Right ventricle myocardium inferior (tissue), 1 donor: ENCODE data around the gene ARHGAP32. TPM values are rescaled to one million over a fixed set of nuclear protein-coding genes. Genes with fewer than 3 reads are reported as not detected.

Experiments
- ATAC-seq: fragments of 200-7000 bp; cut with Tn5 transposase; one replicate; pipeline ENCODE4 v1.9.1; 2020; ENCODE audit warnings: mild to moderate bottlenecking, moderate library complexity
- DNase-seq: peaks from one replicate; pipeline ENCODE4 v3.0.0; 2021; ENCODE audit errors: missing footprints
- intact Hi-C: fragments of 100-400 bp; cut with DNase I; formaldehyde crosslinking; loops from one replicate; pipeline ENCODE4 v1.11.0; 2022
- long read RNA-seq: library from polyadenylated mRNA; unstranded; transcript quantifications from one replicate; pipeline ENCODE4 v2.0.0, GENCODE V29; 2021
- total RNA-seq: library from RNA; stranded (reverse); fragmentation: NEBNext Ultra II Directional; extraction: Animal tissue kit (Norgen Biotek cat#: 25700); gene quantifications from one replicate; pipeline ENCODE4 v1.2.1, GENCODE V29; 2021
- donor health status: DM: no; HTN: yes; CAD: no; lungs with severe emphysema.

The ARHGAP32 gene
- total RNA-seq = 6.4 TPM
- long read RNA-seq, partial matches to known transcripts = 0 of 1 reads
- long read RNA-seq, other reads (novel, unspliced or antisense) = 1 of 1 reads

GRCh38 chr11:129192150-129192549 lies at the start of gene ARHGAP32:
Gene ARHGAP32, minus strand, starts transcription at chr11:129192325. Its CDS starts 127 bp downstream, at chr11:129192198.
- no peak for ATAC-seq
- no peak for DNase-seq
- intact Hi-C loops = no loop called here

GRCh38 chr11:129239207-129239606 lies 47.1 kb upstream of the ARHGAP32 start:
- intact Hi-C loops = no loop called here
- ATAC-seq (no peak), DNase-seq (no peak)

GRCh38 chr11:129237880-129238638 lies 45.9 kb upstream of the ARHGAP32 start:
- DNase-seq (no peak), ATAC-seq (no peak)
- intact Hi-C loops = no loop called here

- ATAC-seq (no peak), DNase-seq (no peak)
- intact Hi-C loops = no loop called here
These were observed 45.3 kb upstream of the ARHGAP32 start for GRCh38 chr11:129237456-129237855.

GRCh38 chr11:129236850-129237249 lies 44.7 kb upstream of the ARHGAP32 start:
- intact Hi-C loops = no loop called here
- no peak for ATAC-seq

GRCh38 chr11:129234978-129235377 lies 42.9 kb upstream of the ARHGAP32 start:
- no peak for ATAC-seq
- DNase-seq = no peak
- intact Hi-C loops = no loop called here

More at GRCh38 chr11:129236850-129237249, 44.7 kb upstream of the ARHGAP32 start:
- DNase-seq = no peak

- DNase-seq = no peak
- intact Hi-C loops = no loop called here
These were observed 37.9 kb upstream of the ARHGAP32 start for GRCh38 chr11:129230006-129230405.

GRCh38 chr11:129226207-129226798 lies 34.2 kb upstream of the ARHGAP32 start:
- DNase-seq (no peak), ATAC-seq (no peak)
- intact Hi-C loops = loop anchor here (10.0 kb wide), 1 partner anchor 108 kb away; no protein-coding TSS in a partner anchor

More at GRCh38 chr11:129230006-129230405, 37.9 kb upstream of the ARHGAP32 start:
- ATAC-seq = no peak

- no peak for ATAC-seq
- intact Hi-C loops = loop anchor here (10.0 kb wide), 1 partner anchor 110 kb away; no protein-coding TSS in a partner anchor
- no peak for DNase-seq
These were observed 33.1 kb upstream of the ARHGAP32 start for GRCh38 chr11:129225190-129225589.

GRCh38 chr11:129224538-129224937 lies 32.4 kb upstream of the ARHGAP32 start:
- DNase-seq (no peak), ATAC-seq (no peak)
- intact Hi-C loops = loop anchor here (10.0 kb wide), 1 partner anchor 110 kb away; no protein-coding TSS in a partner anchor

GRCh38 chr11:129223701-129224149 lies 31.6 kb upstream of the ARHGAP32 start:
- intact Hi-C loops = loop anchor here (10.0 kb wide), 1 partner anchor 111 kb away; no protein-coding TSS in a partner anchor
- peak; percentile 81 for ATAC-seq
- DNase-seq = no peak

GRCh38 chr11:129223260-129223659 lies 31.1 kb upstream of the ARHGAP32 start:
- peak; percentile 54 for ATAC-seq
- DNase-seq = no peak
- intact Hi-C loops = loop anchor here (10.0 kb wide), 1 partner anchor 112 kb away; no protein-coding TSS in a partner anchor

- ATAC-seq (no peak), DNase-seq (no peak)
- intact Hi-C loops = loop anchor here (10.0 kb wide), 1 partner anchor 113 kb away; no protein-coding TSS in a partner anchor
These were observed 30.0 kb upstream of the ARHGAP32 start for GRCh38 chr11:129222158-129222557.

- ATAC-seq = no peak
- no peak for DNase-seq
- intact Hi-C loops = no loop called here
These were observed 23.6 kb upstream of the ARHGAP32 start for GRCh38 chr11:129215506-129216245.

- ATAC-seq (no peak), DNase-seq (no peak)
- intact Hi-C loops = no loop called here
These were observed 22.7 kb upstream of the ARHGAP32 start for GRCh38 chr11:129214710-129215295.

GRCh38 chr11:129213261-129213660 lies 21.1 kb upstream of the ARHGAP32 start:
- intact Hi-C loops = no loop called here
- ATAC-seq = no peak

GRCh38 chr11:129211397-129211796 lies 19.3 kb upstream of the ARHGAP32 start:
- no peak for DNase-seq
- ATAC-seq = no peak
- intact Hi-C loops = no loop called here

More at GRCh38 chr11:129213261-129213660, 21.1 kb upstream of the ARHGAP32 start:
- DNase-seq = no peak

GRCh38 chr11:129210831-129211181 lies 18.7 kb upstream of the ARHGAP32 start:
- DNase-seq (no peak), ATAC-seq (no peak)
- intact Hi-C loops = no loop called here
